Endothelial cell of umbilical vein (primary cell): ENCODE results near the gene XDH.

ENCODE experiments used
- CTCF ChIP-seq, 2 donors: IDR thresholded peaks; 1 replicate in 1 of 2; 2 replicates in 1 of 2; pipeline ENCODE4 v1.5.1; 2011; ENCODE audit warnings: low read length in 2 of 2, mild to moderate bottlenecking in 2 of 2, moderate library complexity in 2 of 2, control low read depth in 1 of 2, inconsistent platforms in 1 of 2, low read depth in 1 of 2; ENCODE audit not compliant: insufficient read depth in 1 of 2; ENCODE audit errors: extremely low read depth in 1 of 2
- EZH2 ChIP-seq: IDR thresholded peaks from 2 replicates; pipeline ENCODE4 v1.6.1; 2012; ENCODE audit warnings: borderline replicate concordance, low read depth, mild to moderate bottlenecking, moderate library complexity, low read length, inconsistent platforms; ENCODE audit not compliant: severe bottlenecking
- JUN ChIP-seq: IDR thresholded peaks from 2 replicates; pipeline ENCODE4 v1.6.1; 2011; ENCODE audit warnings: borderline replicate concordance, low read depth; ENCODE audit not compliant: insufficient read length, insufficient read depth
- POLR2A ChIP-seq: IDR thresholded peaks from 2 replicates; pipeline ENCODE4 v1.6.1; 2012; ENCODE audit warnings: low read depth, mild to moderate bottlenecking, control low read depth, low read length

GRCh38 chr2:31398881-31399280 is 15.7 kb downstream of the XDH start:
- no peak for TF ChIP-seq CTCF (IDR thresholded peaks at IDR 0.05; ENCODE audit: extremely low read depth in 1 of 2, insufficient read depth in 1 of 2, low read depth in 1 of 2, low read length in 2 of 2)
- TF ChIP-seq EZH2: no peak
- no peak for TF ChIP-seq POLR2A
- TF ChIP-seq JUN: no peak
